ENCODE measurements around the gene PFAS.
"Not testable (repeated sequence)": the region's sequence is repeated elsewhere in the genome, so short reads cannot be mapped to it uniquely, and the experiment has no call there.

Gene PFAS

DNA sequence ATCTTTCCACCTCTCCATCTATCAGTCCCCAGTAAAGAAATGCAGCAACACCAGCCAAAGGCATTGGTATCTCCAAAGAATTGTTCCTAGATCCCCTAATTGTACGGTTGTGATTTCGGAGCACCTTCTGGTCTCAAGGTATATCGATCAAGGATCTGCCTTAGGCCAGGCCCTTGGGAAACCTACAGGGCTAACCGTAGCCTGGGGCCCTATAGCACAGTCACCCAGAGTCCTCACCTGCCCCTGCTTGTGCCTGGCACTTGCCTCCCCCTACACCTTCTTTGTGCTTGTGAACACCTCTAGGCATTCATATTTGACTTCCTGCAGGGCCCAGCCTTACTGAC is 21.9 kb upstream of the PFAS start:
- no peak for DNase-seq (ENCODE audit: low read depth)

DNA sequence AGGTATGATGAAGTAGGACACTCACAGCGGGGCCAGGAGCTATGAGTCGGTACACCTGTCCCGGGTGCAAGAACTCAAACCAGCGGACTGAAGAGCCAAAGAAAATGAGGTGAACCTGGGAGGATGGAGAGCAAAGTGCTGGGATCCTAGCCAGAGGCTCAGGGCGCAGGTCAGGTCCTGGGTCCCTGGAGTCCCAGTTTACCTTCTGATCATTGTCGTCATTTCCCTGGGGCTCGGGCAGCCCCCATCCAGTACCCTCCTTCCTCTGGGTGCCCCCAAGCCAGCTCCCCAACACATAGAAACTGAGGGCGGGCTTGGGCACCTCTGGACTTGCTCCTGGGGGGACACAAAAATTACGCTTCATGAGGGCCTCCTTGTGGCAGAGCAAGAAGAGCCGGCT is 17.4 kb upstream of the PFAS start:
- no peak for DNase-seq (ENCODE audit: low read depth)

DNA sequence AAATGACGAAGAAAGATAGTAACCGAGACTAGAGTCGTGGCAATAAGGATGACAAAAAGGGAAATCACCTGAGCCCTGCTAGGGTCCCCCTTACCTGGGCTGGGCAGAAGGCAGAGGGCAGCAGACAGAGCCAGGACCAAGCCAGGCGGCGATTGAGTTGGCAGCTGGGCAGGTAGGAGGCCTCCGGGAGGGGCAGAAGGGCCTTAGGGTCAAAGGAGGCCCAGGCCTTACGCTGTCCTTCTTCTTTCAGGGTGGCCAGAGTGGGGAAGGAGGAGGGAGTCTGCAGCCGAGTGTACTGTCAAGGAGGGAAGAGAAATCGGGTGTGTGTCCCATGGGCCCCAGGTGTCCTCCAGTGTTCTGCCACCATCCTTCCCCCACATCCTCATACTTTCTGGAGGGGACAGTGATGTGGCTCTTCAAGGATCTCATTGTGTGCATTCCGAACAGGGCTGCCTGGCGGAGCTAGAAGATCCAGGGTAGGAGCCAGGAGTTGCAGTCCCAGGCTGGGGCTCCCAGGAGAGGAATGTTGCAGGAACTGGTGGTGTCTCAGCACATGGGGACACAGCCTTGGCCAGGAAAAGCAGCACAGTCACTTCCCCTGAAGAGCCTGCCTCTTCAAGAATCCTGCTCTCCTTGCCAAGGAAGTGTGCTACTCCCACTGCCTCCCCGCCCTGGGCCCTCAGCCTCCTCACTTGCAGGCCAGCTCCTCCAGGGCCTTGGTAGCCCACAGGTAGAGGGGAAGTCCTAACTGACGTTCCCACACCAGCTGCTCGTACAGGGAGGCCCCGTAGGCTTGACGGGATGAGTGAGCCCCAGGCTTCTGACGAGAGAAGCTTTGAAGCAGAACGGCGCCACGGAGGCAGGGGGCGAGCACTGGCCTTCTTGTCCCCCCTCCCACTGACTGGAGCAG is 14.5 kb upstream of the PFAS start:
- no peak for DNase-seq (ENCODE audit: low read depth)

DNA sequence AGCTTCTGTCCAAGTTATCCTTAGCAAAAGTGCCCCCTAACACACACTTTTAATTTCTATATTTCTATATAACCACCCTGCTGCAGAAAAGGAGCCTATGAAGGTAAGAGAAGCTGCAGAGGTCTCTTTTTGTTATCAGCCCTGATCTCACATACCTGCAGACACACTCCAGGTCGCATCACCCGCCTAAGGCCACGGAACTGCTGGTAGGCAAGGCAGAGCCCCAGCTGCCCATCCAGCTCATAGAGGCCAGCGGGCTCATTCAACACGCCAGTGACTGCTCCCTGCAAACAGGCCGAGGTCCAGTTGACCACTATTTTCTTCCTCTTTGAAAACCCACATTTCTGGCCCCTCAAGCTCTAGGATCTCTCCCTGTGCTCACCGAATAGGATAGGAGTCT is 13.4 kb upstream of the PFAS start:
- DNase-seq (ENCODE audit: low read depth): no peak

DNA sequence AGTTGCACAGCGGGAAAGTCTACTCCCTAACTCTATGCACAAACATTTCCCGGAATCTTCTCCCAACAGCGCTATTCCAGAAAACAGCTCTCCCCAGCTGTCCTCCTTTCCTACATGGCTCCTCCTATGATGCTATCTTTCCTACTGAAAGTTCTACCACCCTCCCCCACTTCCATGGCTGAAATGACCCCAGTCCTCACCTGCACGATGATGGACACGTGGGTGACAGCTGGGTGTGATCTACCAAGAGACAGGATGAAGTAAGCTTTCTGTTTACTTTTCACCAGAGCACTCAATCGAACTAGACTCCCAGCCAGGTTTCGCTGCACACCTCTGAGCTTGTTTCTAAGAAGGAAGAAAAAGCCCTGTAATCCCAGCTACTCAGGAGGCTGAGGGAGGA is 11.9 kb upstream of the PFAS start:
- no peak for DNase-seq (ENCODE audit: low read depth)

DNA sequence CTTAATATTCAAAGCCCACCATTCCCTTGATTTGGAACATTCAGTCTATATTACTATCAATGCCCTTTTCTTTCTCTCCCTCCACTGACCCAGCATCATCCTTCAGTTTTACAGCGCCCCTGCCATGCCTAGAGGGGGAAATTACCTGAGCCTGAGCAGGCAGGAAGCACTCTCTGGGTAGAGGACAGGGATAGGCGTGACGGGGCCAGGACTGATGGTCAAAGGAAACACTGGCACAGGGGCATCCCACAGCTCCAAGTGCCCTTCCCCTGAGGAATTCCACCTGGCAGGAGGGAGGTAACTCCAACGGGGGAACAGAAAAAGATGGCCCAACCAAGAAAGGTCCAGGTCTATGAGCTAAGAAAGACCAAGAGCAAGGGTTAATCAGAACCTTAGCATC is 11.2 kb upstream of the PFAS start:
- no peak for DNase-seq (ENCODE audit: low read depth)

DNA sequence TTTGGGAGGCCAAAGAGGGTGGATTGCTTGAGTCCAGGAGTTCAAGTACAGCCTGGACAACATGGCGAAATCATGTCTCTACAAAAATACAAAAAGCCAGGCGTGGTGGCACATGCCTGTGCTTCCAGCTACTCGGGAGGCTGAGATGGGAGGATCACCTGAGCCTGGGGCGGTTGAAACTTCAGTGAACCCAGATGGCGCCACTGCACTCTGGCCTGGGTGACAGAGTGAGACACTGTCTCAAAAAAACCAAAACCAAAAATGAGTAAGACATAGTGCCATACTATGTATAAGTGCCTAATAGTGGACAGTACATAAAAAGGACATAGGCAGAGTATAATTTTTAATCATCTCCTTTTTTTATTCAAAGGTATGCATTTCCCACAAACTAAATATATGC is 5.3 kb upstream of the PFAS start:
- no peak for DNase-seq (ENCODE audit: low read depth)

DNA sequence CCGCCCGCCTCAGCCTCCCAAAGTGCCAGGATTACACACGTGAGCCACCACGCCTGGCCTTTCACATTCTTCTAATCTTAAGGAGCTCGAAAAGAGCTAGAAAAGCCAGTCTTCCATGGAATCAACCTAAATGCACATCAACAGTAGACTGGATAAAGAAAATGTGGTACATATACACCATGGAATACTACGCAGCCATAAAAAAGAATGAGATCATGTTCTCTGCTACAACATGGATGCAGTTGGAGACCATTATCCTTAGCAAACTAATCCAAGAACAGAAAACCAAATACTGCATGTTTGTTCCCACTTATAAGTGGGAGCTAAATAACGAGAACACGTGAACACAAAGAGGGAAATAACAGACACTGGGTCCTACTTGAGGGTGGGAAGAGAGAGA is 4.3 kb upstream of the PFAS start:
- DNase-seq (ENCODE audit: low read depth): no peak

DNA sequence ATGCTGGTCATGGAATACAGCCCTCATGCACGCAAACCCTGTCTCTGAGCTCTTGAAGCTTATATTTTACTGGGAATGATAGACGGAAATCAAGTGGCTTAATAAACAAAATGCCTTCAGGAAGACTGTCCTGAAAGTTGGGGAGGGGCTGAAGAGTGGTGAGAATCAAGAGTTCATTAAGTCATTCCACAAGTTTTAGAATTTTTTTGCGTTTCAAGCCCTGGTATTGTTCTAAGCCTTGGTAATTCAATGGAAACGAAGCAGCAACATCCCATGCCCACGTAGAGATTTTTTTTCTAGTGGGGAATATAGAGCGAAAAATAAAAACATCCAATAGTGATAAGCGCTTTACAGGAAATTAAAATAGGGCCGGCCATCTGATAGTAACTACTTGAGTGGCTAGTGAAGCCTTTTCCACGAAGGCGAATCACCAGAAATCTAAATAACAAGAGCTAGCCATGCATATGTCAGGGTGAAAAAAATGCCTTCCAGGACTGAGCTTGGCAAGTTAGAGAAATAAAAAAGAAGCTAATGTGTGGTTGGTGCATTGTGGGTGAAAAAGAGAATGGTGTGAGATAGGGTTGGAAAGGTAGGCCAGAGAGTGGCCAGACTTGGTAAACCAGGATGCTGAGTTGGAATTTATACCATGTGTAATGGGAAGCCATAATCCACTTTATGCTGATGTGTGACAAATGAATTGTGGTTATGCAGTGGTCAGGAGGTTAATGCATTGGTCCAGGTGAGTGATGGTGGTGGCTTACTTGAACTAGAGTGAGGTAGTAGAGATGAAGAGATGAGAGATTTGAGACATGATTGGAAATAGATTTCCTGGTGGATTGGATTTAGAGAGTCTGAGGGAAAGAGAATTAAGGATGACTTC is 772 bp downstream of the PFAS start:
- no peak for DNase-seq (ENCODE audit: low read depth)

DNA sequence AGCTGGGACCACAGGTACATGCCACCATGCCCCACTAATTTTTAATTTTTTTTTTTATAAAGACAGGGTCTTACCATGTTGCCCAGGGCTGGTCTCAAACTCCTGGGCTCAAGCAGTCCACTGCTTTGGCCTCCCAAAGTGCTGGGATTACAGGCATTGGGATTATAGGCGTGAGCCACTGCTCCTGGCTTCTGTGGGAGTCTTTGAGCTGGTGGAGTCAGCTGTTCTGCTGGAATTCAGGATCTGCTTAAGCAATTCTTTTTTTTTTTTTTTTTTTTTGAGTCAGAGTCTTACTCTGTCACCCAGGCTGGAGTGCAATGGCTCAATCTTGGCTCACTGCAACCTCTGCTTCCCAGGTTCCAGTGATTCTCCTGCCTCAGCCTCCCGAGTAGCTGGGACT is 2.3 kb downstream of the PFAS start:
- not testable (repeated sequence) for DNase-seq (ENCODE audit: low read depth)

DNA sequence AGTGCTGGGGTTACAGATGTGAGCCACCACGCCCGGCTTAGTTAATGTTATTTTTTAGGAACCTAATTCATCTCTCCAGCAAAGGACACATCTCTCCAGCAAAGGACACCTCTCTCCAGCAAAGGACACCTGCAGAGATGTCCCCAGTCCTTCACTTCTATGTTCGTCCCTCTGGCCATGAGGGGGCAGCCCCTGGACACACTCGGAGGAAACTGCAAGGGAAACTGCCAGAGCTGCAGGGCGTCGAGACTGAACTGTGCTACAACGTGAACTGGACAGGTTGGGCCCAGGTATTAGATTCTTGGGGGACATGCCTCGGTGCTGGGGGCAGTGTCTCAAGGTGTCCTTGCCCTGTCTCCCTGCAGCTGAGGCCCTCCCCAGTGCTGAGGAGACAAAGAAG is 4.7 kb downstream of the PFAS start:
- no peak for DNase-seq (ENCODE audit: low read depth)

DNA sequence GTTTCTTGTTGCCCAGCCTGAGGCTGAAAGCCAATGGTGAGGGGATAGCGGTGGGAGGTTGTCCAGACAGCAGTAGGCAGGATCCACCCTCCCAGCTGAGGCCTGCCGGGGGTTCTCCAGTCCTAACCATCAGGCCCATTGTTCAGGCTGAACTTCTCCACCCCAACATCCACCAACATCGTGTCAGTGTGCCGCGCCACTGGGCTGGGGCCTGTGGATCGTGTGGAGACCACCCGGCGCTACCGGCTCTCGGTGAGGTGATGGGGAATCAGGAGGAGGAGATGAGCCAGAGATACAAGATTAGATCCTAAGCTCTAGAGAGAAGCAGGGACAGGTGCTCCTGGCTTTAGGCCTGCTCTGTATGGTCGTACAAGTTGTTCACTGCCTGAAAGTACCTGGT is 5.8 kb downstream of the PFAS start:
- no peak for DNase-seq (ENCODE audit: low read depth)

DNA sequence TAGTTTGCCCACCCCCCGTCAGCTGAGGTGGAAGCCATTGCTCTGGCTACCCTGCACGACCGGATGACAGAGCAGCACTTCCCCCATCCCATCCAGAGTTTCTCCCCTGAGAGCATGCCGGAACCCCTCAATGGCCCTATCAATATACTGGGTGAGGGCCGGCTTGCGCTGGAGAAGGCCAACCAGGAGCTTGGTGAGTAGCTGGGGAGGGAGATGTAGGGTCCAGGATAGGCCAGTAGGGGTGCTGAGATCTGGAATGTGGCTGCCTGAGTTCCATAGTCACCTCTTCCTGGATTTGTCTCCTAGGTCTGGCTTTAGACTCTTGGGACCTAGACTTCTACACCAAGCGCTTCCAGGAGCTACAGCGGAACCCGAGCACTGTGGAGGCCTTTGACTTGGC is 6.4 kb downstream of the PFAS start:
- DNase-seq (ENCODE audit: low read depth): no peak

DNA sequence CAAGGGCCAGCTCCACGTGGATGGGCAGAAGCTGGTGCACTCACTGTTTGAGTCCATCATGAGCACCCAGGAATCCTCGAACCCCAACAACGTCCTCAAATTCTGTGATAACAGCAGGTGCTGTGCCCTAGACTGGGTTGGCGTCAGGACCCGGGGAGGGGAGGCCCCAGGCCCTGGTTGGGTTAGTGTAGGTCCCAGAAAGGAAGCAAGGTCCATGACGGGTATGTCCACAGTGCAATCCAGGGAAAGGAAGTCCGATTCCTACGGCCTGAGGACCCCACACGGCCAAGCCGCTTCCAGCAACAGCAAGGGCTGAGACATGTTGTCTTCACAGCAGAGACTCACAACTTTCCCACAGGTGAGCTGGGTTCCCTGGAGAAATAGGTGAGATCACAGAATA is 7.2 kb downstream of the PFAS start:
- DNase-seq (ENCODE audit: low read depth): no peak

DNA sequence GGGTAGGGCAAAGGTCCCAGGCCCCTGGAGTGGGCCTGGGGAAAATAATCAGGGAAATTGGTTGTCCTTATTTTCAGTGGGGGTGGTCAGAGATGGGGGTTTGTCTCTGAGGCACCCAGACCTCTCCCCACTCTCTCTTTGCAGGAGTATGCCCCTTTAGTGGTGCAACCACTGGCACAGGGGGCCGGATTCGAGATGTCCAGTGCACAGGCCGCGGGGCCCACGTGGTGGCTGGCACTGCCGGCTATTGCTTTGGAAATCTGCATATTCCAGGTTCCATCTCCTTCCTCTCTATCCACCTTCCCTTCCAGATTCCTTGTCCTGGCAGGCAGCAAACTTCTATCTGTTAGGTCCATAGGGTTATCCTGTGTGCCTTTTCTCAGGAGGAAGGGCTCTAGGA is 7.6 kb downstream of the PFAS start:
- no peak for DNase-seq (ENCODE audit: low read depth)

DNA sequence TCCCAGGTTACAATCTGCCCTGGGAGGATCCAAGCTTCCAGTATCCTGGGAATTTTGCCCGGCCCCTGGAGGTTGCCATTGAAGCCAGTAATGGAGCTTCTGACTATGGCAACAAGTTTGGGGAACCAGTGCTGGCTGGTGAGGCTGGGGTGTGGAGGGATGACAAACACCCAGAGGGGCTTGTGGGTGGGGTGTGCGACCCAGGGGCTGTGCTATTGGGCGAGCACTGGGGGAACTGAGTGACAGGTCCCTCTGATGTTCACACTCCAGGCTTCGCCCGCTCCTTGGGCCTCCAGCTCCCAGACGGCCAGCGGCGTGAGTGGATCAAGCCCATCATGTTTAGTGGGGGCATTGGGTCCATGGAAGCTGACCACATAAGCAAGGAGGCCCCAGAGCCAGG is 8.7 kb downstream of the PFAS start:
- no peak for DNase-seq (ENCODE audit: low read depth)

DNA sequence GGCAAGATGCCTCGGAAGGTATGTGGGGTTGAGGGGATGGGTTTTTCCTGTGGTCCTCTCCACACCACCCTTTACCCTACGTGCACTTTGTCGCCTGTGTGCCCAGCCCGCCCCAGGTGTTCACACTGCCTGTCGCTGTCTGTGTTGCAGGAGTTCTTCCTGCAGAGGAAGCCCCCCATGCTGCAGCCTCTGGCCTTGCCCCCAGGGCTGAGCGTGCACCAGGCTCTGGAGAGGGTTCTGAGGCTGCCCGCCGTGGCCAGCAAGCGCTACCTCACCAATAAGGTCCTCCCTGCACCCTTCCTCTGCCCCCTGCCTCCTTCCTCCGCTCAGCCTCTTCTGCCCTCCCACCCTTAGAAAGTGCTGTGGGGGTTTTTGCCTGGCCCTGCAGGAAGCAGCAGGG is 15.2 kb downstream of the PFAS start:
- DNase-seq (ENCODE audit: low read depth): no peak

DNA sequence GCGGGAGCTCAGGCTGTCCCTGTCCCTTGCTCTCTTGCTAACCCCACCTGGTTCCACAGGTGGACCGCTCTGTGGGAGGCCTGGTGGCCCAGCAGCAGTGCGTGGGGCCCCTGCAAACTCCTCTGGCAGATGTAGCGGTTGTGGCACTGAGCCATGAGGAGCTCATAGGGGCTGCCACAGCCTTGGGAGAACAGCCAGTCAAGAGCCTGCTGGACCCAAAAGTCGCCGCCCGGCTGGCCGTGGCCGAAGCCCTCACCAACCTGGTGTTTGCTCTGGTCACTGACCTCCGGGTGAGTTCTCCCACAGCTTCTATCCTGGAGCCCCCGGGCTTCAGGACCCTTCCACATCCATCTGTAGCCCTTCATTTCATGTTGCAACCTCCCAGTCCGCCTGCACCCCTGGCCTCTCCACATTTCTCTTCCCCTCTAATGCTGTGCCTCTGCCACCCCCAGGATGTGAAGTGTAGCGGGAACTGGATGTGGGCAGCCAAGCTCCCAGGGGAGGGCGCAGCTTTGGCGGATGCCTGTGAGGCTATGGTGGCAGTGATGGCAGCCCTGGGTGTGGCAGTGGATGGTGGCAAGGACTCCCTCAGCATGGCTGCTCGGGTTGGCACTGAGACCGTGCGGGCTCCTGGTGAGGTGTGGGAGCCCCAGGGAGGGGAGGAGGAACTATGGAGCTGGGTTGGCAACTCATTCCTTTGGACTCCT is 15.9 kb downstream of the PFAS start:
- no peak for DNase-seq (ENCODE audit: low read depth)

DNA sequence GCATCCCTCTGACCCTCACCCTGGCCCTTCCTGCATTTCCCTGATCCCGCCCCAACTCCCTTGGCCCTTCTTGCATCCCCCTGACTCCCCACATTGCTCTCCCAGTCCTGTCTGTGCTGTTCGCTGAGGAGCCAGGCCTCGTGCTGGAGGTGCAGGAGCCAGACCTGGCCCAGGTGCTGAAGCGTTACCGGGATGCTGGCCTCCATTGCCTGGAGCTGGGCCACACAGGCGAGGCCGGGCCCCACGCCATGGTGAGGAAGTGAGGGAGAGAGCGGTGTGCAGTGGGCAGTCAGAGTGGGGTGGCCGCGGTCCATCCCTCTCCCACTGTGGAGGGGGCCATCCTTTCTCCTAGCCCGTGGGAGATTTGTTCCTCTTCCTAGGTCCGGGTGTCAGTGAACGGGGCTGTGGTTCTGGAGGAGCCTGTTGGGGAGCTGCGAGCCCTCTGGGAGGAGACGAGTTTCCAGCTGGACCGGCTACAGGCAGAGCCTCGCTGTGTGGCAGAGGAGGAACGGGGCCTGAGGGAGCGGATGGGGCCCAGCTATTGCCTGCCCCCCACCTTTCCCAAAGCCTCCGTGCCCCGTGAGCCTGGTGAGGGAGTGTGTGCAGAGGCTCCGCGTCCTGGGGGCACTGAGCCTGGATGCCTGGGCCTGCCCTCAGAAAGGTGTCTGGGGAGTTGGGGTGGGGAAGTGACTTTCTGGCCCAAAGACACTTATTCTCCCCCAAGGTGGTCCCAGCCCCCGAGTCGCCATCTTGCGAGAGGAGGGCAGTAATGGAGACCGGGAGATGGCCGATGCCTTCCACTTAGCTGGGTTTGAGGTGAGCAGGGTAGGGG is 17.8 kb downstream of the PFAS start:
- no peak for DNase-seq (ENCODE audit: low read depth)

DNA sequence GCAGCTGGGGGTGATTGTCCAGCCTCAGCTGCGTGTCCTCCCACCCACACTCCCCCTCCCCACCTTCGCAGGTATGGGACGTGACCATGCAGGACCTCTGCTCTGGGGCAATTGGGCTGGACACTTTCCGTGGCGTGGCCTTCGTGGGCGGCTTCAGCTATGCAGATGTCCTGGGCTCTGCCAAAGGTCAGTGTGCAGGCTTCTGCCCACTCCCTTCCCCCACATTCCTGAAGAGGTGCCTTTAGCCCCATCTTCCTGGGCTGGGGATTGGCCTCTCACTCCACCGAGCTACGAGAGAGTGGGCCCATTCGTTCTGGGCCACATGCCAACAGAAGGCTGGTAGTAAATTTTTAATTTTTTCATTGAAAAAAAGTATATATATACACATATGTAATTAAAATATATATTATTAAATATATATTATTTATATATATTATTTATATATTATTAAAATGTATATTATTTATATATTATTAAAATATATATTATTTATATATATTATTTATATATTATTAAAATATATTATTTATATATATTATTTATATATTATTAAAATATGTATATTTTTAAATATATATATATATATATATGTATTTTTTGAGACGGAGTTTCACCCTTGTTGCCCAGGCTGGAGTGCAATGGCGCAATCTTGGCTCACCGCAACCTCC is 18.5 kb downstream of the PFAS start:
- DNase-seq (ENCODE audit: low read depth): no peak

DNA sequence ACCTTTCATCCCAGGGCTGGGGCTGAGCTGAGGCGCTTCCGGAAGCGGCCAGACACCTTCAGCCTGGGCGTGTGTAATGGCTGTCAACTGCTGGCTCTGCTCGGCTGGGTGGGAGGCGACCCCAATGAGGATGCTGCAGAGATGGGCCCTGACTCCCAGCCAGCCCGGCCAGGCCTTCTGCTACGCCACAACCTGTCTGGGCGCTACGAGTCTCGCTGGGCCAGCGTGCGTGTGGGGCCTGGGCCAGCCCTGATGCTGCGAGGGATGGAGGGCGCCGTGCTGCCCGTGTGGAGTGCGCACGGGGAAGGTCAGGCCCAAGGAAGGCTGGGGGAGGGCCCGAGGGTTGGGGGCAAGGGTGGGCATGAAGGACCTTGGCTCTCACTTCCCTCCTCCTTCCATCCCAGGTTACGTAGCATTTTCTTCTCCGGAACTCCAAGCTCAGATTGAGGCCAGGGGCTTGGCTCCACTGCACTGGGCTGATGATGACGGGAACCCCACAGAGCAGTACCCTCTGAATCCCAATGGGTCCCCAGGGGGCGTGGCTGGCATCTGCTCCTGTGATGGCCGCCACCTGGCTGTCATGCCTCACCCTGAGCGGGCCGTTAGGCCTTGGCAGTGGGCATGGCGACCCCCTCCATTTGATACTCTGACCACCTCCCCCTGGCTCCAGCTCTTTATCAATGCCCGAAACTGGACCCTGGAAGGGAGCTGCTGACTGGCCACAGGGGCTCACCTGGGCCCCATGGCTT is 19.6 kb downstream of the PFAS start:
- DNase-seq (ENCODE audit: low read depth): no peak
